Esophagus muscularis mucosa (tissue), 4 donors: ENCODE data around the gene FAM118A. TPM values are rescaled to one million over a fixed set of nuclear protein-coding genes. Genes with fewer than 3 reads are reported as not detected.
A peak's percentile ranks its signal among the peaks of the same experiment; 100 is the strongest.
"Not testable (repeated sequence)": the region's sequence is repeated elsewhere in the genome, so short reads cannot be mapped to it uniquely, and the experiment has no call there.

ENCODE experiments used
- DNase-seq: peaks from one replicate; pipeline ENCODE4 v3.0.0-alpha.2; 2017; ENCODE audit errors: extremely low spot score
- H3K27ac ChIP-seq, 4 donors: fragments of 200-600 bp; sonication (generic); replicated peaks in 1 of 4; 1 replicate in 3 of 4; 2 replicates in 1 of 4; pipeline ENCODE4 v1.5.1; 2016 to 2019; ENCODE audit warnings: mild to moderate bottlenecking in 1 of 4
- H3K27me3 ChIP-seq, 4 donors: fragments of 200-600 bp; sonication (generic); one replicate each; pipeline versions ENCODE4 v1.5.1 to v1.6.0; 2016 to 2019
- H3K36me3 ChIP-seq, 4 donors: fragments of 200-600 bp; sonication (generic); one replicate each; pipeline ENCODE4 v1.5.1; 2016 to 2019
- H3K4me1 ChIP-seq, 4 donors: fragments of 200-600 bp; sonication (generic); one replicate each; pipeline ENCODE4 v1.5.1; 2016 to 2019
- H3K4me3 ChIP-seq, 4 donors: fragments of 200-600 bp; sonication (generic); 1 replicate in 2 of 4; 2 replicates in 2 of 4; pipeline ENCODE4 v1.5.1; 2016 to 2019; ENCODE audit warnings: mild to moderate bottlenecking in 4 of 4, moderate library complexity in 1 of 4
- H3K9me3 ChIP-seq, 4 donors: fragments of 200-600 bp; sonication (generic); 1 replicate in 3 of 4; 2 replicates in 1 of 4; pipeline ENCODE4 v1.5.1; 2016 to 2019
- EP300 ChIP-seq: sonication (generic); formaldehyde crosslinking; IDR thresholded peaks from one replicate; pipeline ENCODE4 v1.6.1; 2017; ENCODE audit warnings: antibody characterized with exemption
- POLR2A ChIP-seq: fragments of 450-650 bp; IDR thresholded peaks from one replicate; pipeline ENCODE4 v1.6.1; 2017; ENCODE audit warnings: antibody characterized with exemption, moderate library complexity, mild to moderate bottlenecking, low read depth
- POLR2AphosphoS5 ChIP-seq, 2 donors: sonication (generic); formaldehyde crosslinking; IDR thresholded peaks; one replicate each; pipeline ENCODE4 v1.6.1; 2017; ENCODE audit warnings: antibody characterized with exemption in 2 of 2
- WGBS: methylation state at CpG from one replicate; pipeline ENCODE4 v1.1.5; 2018; 5-methylcytosine and 5-hydroxymethylcytosine counted together
- intact Hi-C: fragments of 100-400 bp; cut with DNase I; formaldehyde crosslinking; loops from one replicate; pipeline ENCODE4 v1.15.1; 2023
- total RNA-seq, 4 donors: library from RNA; depleted of rRNA; stranded (reverse); fragments of >200 nt; gene quantifications; one replicate each; pipeline versions ENCODE4 v1.1.0 to v1.2.1, GENCODE V29; 2016
- TF ChIP-seq, protein P1 (sequence below), 3 experiments: fragments of 200-600 bp in 2 of 3; fragments of 450-650 bp in 1 of 3; sonication (generic) in 2 of 3; IDR thresholded peaks; one replicate each; pipeline ENCODE4 v1.5.1; 2017 to 2019; ENCODE audit warnings: antibody characterized with exemption in 3 of 3, mild to moderate bottlenecking in 2 of 3, moderate library complexity in 1 of 3

FAM118A gene
- total RNA-seq, 4 donors from 2014 or later = 24.4 to 45.8 (median 32.1) TPM

DNA sequence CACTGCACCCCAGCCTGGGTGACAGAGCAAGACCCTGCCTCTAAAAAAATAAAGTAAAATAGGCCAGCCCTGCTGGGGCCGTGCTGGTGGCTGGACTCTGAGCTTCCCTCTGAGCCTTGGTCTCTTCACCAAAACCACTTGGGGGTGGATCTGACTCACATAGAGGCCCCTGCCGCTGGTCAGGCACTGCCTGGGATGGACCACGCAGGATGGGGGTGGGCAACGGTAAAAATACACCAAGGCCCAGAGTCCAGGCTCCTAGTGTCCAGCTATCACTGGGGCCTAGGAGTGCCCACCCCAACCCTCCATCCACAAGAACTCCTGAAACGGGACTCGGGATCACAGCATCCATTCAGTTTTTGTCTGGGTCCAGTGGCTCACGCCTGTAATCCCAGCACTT, 37.2 kb upstream of the FAM118A start:
- no peak for DNase-seq
- WGBS = 100% methylated on average over 1 of the region's 7 CpGs
- TF ChIP-seq POLR2A = no peak
- no peak for TF ChIP-seq EP300
- TF ChIP-seq, protein P1, sequence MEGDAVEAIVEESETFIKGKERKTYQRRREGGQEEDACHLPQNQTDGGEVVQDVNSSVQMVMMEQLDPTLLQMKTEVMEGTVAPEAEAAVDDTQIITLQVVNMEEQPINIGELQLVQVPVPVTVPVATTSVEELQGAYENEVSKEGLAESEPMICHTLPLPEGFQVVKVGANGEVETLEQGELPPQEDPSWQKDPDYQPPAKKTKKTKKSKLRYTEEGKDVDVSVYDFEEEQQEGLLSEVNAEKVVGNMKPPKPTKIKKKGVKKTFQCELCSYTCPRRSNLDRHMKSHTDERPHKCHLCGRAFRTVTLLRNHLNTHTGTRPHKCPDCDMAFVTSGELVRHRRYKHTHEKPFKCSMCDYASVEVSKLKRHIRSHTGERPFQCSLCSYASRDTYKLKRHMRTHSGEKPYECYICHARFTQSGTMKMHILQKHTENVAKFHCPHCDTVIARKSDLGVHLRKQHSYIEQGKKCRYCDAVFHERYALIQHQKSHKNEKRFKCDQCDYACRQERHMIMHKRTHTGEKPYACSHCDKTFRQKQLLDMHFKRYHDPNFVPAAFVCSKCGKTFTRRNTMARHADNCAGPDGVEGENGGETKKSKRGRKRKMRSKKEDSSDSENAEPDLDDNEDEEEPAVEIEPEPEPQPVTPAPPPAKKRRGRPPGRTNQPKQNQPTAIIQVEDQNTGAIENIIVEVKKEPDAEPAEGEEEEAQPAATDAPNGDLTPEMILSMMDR (IDR thresholded peaks at IDR 0.05) = no peak
- TF ChIP-seq POLR2AphosphoS5 (IDR thresholded peaks at IDR 0.05) = no peak
- Histone ChIP-seq H3K4me3 (no peak overlapping the region), H3K27ac (peak overlapping the region; percentile 17 to 79 (median 72)), H3K4me1 (peaks cover 25 to 50% (median 39%) of the 10 kb centered on the region in 4 donors), H3K36me3 (no peaks in the 10 kb centered on the region), H3K9me3 (no peaks in the 10 kb centered on the region), H3K27me3 (no peaks in the 10 kb centered on the region)
- intact Hi-C loops = loop anchor here (5.0 kb wide), 1 partner anchor 35 kb away; the partner anchor contains the start of gene FAM118A

DNA sequence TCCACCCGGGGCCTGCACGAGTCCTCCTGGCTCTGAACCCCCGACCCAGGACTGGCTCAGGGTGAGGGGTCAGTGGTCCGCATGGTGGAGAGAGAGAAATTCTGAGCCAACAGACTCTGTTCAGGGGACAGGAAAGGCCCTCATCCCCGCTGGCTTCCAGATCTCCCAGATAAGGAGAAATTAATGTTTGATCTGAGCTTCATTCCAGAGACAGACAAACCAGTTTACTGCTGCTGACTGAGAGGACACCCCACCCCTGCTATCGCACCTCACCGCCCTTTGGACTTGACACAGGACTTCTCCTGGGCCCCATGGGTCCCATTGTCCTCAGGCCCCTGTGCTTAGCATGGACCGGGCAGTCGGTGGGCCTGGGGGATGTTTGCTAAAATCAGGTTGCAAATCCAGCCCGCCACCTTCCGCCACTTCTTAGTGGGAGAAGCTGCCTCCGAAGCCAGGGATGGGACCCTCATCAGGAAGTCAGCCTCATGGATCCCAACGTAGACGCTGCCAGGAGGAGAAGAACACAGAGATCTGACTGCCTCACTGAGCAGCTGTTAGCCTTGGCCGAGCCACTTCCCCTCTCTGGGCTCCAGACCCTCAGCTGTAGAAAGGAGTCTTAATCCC, 36.2 kb upstream of the FAM118A start:
- intact Hi-C loops = loop anchor here (5.0 kb wide), 1 partner anchor 34 kb away; the partner anchor contains the start of gene FAM118A
- WGBS = 87% methylated on average over 14 of the region's 15 CpGs
- no peaks in the 10 kb centered on the region for H3K27me3 ChIP-seq
- no peak overlapping the region for H3K4me3 ChIP-seq
- no peaks in the 10 kb centered on the region for H3K9me3 ChIP-seq
- H3K27ac ChIP-seq = peak overlapping the region in 2 of 4 donors; percentile 34 to 41
- H3K36me3 ChIP-seq = no peaks in the 10 kb centered on the region
- H3K4me1 ChIP-seq = peaks cover 25 to 41% (median 30%) of the 10 kb centered on the region in 4 donors
- no peak for DNase-seq
- TF ChIP-seq, protein P1 (IDR thresholded peaks at IDR 0.05) = no peak
- TF ChIP-seq EP300 (no peak), POLR2A (no peak), POLR2AphosphoS5 (IDR thresholded peaks at IDR 0.05) (no peak)

DNA sequence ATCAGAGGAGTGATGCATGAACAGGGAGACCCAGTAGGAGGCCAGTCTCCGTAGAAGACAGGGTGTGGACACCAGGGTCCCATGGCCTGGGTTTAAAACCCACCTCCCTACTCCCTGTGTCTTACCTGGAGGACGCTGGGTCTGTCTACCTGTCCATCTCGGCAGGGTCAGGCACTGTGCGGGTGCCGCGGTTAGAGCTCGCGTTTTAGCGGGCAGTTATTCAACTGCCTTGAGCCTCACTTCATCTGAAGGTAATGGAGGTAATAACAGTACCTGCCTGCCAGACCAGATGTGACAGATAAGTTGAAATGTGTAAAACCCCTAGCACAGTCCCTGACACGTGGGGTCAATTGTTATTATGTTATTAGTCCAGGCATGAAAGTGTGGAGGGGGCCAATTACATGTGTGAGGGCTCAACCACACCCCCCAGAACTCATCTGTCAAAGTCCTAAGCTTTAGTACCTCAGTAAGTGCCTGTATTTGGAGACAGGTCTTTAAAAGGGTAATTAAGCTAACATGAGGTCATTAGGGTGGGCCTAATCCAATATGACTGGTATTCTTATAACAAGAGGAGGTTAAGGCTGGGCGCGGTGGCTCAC, 33.1 kb upstream of the FAM118A start:
- H3K9me3 ChIP-seq = no peaks in the 10 kb centered on the region
- no peak overlapping the region for H3K27ac ChIP-seq
- H3K36me3 ChIP-seq = no peaks in the 10 kb centered on the region
- no peaks in the 10 kb centered on the region for H3K27me3 ChIP-seq
- no peak for DNase-seq
- TF ChIP-seq, protein P1 (IDR thresholded peaks at IDR 0.05) = no peak
- TF ChIP-seq POLR2A (no peak), POLR2AphosphoS5 (IDR thresholded peaks at IDR 0.05) (no peak), EP300 (no peak)
- peaks cover 17 to 36% (median 29%) of the 10 kb centered on the region in 4 donors for H3K4me1 ChIP-seq
- WGBS = 88% methylated on average over 12 of the region's 12 CpGs
- no peak overlapping the region for H3K4me3 ChIP-seq
- intact Hi-C loops = no loop called here

DNA sequence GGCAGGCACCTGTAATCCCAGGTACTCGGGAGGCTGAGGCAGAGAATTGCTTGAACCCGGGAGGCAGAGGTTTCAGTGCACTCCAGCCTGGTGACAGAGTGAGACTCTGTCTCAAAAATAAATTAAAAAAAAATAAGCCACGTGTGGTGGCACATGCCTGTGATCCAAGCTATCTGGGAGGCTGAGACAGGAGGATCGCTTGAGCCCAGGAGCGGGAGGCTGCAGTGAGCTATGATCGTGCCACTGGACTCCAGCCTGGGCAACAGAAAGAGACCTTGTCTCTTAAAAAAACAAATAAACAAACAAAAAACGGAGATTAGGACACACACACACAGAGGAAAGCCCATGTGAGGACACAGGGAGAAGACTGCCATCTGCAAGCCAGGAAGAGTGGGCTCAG, 32.0 kb upstream of the FAM118A start:
- H3K9me3 ChIP-seq, intact Hi-C loops, DNase-seq, H3K27me3 ChIP-seq, H3K27ac ChIP-seq, H3K4me3 ChIP-seq, H3K36me3 ChIP-seq: not testable (repeated sequence)
- WGBS = 83% methylated on average over 7 of the region's 7 CpGs
- H3K4me1 ChIP-seq = peaks cover 9 to 27% (median 19%) of the 10 kb centered on the region in 4 donors

DNA sequence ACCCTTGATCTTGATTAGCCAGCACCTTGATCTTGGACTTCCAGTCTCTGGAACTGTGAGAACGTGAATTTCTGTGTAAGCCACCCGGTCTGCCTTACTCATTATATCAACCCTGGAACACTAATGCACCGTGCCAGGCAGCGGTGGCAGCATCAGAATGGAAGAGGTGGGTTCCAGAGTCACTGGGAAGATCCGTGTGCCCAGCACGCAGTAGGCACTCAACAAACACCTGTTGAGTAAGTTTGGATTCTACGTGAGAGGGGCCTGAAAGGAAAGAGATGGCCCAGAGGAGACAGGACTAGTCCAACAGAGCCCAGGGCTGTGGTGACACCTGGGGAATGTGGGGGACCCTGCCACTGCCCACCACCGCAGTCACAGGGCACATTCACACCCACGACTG, 31.6 kb upstream of the FAM118A start:
- TF ChIP-seq, protein P1 (IDR thresholded peaks at IDR 0.05) = no peak
- no peak for TF ChIP-seq EP300
- no peak for TF ChIP-seq POLR2A
- TF ChIP-seq POLR2AphosphoS5 (IDR thresholded peaks at IDR 0.05) = no peak
- H3K36me3 ChIP-seq = no peaks in the 10 kb centered on the region
- intact Hi-C loops = no loop called here
- no peak for DNase-seq
- no peak overlapping the region for H3K27ac ChIP-seq
- peaks cover 9 to 26% (median 18%) of the 10 kb centered on the region in 4 donors for H3K4me1 ChIP-seq
- WGBS = 93% methylated on average over 6 of the region's 9 CpGs
- no peak overlapping the region for H3K4me3 ChIP-seq
- H3K27me3 ChIP-seq = peaks cover 0 to 4% (median 0%) of the 10 kb centered on the region in 4 donors
- H3K9me3 ChIP-seq = no peaks in the 10 kb centered on the region
